HG02798 (cell line): ENCODE measurements around the gene ZNF839.
"Not testable (repeated sequence)": the region's sequence is repeated elsewhere in the genome, so short reads cannot be mapped to it uniquely, and the experiment has no call there.

Experiments
- ATAC-seq: cut with Tn5 transposase; IDR thresholded peaks from one replicate; pipeline ENCODE4 v1.9.1; 2021; ENCODE audit warnings: mild to moderate bottlenecking; ENCODE audit not compliant: unreplicated experiment, poor library complexity

ZNF839 gene

DNA sequence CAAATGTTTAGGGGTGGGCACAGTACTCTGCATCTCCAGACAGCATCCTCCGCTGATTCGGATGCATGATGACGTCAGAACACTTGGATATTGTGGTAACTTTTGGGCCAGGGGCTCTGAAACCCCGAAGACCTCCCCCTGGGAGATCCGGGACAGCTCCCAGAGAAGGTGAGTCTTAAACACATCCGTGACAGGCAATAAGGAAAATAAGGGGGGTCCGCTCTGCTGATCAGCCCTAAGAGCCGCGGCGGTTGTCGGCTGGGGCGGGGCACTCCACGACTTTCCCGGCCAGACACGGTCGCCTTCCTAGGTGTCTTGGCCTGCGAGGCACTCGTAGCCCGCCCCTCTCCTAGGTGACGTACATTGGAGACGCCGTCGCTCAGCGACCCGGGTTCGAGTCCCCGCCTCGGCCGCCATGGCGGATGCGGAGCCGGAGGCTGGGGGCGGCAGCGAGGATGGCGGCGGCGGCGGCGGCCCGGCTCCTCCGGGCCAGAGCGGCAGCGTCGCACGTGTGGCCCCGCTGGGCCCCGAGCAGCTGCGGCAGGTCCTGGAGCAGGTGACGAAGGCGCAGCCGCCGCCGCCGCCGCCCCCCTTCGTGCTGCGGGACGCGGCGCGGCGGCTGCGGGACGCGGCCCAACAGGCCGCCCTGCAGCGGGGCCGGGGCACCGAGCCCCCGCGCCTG is at the start of gene ZNF839:
Gene ZNF839 (plus strand): TSS at position 396 of the 682 bp plus-strand sequence. CDS start 20 bp downstream, at position 416.
- peak; percentile 62 for ATAC-seq

GRCh38 chr14:102272392-102272791 is 47.2 kb upstream of the ZNF839 start:
- ATAC-seq: no peak

GRCh38 chr14:102275866-102276265 is 43.7 kb upstream of the ZNF839 start:
- no peak for ATAC-seq

DNA sequence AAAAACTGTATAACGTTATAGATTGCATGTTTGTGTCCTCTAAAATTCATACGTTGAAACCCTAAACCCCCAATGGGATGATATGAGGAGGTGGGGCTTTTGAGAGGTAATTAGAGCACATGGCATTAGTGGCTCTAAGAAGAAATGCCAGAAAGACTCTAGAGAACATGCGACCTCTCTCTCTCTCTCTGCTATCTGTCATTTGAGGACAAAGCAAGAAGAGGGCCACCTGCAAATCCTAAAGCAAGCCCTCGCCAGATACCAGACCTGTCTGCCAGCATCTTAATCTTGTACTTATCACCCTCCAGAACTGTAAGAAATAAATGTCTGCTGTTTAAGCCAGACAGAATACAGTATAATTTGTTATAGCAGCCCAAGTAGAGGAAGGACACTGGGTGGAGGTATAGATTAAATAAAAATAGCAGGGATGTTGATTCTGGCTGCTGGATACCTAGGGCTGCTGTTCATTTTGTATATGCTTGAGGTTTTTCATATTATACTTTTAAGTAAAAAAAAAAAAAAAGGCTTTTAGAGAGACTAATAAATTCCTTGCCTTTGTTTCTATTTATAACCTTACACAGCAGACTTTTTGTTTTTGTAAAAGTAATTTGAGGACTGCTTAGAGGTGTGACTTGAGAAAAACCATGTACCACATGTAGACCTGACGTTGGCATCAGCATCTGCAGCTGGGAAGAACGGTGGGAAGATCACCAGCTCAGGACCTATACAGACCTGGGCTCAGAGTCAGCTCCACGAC is 41.5 kb upstream of the ZNF839 start:
- ATAC-seq: no peak

GRCh38 chr14:102278631-102278935 is 41.0 kb upstream of the ZNF839 start:
- ATAC-seq: no peak

DNA sequence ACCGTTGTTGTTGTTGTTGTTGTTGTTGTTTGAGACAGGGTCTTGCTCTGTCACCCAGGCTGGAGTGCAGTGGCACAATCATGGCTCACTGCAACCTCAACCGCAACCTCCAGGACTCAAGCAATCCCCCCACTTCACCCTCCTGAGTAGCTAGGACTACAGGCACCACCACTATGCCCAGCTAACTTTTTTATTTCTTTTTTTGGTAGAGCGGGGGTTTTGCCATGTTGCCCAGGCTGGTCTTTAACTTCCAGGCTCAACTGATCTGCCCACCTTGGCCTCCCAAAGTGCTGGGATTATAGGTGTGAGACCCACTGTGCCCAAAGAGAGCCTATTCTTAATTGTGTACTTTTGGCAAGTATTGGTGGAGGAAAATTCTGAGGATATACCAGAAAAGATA is 40.3 kb upstream of the ZNF839 start:
- ATAC-seq: no peak

DNA sequence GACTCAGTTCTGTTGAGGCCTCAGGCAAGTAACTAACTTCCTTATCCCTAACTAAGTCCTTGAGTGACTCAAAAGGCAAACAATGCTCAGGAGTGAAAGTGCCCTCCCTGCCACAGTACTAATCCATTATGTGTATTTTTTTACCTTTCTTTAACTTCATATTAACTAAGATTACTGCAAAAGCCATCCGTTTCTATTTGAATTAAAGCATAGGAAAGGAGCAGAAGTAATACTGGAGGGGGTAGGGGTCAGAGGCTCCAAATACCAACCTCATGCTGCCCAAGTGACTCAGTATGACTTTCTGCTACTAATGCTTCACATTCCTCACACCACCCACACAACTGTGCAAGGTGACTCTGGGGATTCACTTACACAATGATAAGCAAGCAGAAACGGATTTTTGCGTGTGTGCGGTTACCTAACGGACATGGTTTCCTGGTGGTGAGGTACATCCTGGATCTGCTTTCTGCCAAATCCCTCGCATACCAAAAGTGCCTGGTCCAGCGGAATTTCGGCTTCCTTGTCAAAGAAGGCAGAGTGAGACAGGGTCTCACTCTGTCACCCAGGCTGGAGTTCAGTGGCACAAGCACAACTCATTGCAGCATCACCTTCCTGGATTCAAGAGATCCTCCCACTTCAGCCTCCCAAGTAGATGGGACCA is 39.7 kb upstream of the ZNF839 start:
- no peak for ATAC-seq

DNA sequence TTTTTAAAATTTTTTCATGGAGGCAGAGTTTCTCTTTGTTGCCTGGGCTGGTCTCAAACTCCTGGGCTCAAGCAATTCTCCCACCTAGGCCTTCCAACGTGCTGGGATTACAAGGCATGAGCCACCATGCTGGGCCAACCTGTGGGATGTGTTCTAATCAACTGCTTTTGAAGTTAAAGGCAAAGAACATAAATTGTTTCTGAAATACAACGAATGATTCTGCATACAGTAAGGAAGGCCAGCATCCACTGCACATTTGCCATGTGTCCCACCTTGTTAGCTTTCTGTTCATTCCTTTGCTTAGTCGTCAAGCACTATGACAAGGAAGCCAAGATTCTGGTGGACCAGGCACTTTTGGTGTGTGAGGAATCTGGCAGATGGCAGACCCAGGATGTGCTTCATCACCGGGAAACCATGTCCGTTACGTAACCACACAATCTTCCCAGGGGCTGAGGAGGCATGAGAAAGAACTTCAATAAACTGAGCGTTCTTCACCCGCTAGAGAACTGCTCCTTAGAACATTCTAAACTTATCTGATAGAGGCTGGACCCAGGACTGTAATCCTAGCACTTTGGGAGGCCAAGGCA is 39.1 kb upstream of the ZNF839 start:
- no peak for ATAC-seq

GRCh38 chr14:102282751-102283465 is 36.6 kb upstream of the ZNF839 start:
- no peak for ATAC-seq

DNA sequence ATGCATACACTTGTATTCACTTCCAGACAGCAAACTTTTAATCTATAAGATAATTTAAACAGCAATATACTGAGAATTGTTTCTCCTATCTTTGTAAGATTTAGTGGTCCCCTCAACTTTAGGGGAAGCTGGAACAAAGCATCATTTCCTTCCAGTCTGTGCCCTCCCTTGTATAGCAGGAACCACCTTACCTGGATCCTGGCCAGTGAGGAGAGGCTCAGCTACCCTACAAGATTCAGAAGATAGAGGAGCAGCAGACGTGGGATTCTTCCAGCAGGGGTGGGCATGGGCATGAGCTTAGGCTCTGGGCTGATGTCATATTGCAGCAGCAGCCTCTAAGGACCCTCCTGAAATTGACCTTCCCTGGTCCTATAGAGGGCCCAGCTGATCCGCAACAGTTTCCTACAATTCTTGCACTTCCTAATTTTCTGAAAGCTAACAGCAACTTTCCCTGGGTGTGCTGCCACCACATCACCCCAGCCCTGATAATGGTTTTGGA is 35.9 kb upstream of the ZNF839 start:
- ATAC-seq: no peak

DNA sequence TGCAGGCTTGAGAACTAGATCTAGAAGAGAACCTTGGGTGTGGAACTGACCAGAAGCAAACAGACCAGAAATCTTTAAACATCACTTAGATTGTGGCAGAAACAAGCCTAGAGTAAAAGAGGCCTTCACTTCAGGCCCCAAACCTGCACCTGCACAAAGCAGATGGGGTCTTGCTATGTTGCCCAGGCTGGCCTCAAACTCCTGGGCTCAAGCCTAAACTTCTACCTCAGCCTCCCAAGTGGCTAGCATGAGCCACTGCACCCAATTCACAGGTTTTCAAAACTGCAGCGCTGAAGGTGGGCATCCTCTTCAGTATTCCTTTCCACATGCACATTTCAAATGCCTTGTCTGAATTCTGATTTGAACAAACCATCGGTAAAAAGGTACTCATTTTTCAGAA is 34.4 kb upstream of the ZNF839 start:
- no peak for ATAC-seq

DNA sequence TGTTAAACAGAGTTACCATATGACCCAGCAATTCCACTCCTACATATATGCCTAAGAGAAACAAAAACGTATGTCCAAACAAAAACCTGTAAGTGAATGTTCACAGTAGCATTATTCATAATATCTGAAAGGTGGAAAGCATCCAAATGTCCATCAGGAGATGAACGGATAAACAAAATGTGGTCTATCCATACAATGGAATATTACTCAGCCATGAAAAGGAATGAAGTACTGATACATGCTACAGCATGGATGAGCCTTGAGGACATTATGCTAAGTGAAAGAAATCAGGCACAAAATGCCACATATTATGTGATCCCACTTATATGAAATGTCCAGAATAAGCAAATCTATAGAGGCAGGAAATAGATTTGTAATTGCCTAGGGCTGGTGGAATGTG is 31.4 kb upstream of the ZNF839 start:
- ATAC-seq: no peak

- ATAC-seq: no peak
Measured at GRCh38 chr14:102292441-102292840, 27.1 kb upstream of the ZNF839 start.

DNA sequence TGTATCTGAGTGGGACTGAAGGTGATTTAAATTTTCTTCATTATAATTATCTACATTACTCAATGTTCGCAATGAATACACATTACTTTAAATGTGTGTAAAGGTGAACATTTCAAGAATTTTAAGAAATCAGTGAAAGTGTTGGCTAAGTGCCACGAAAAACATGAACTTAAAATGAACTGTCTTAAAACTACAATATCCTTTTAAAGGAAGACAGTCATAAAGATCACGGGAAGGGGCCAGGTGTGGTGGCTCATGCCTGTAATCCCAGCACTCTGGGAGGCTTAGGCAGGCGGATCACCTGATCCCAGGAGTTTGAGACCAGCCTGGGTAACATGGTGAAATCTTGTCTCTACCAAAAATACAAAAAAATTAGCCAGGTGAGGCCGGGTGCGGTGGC is 25.8 kb upstream of the ZNF839 start:
- no peak for ATAC-seq

DNA sequence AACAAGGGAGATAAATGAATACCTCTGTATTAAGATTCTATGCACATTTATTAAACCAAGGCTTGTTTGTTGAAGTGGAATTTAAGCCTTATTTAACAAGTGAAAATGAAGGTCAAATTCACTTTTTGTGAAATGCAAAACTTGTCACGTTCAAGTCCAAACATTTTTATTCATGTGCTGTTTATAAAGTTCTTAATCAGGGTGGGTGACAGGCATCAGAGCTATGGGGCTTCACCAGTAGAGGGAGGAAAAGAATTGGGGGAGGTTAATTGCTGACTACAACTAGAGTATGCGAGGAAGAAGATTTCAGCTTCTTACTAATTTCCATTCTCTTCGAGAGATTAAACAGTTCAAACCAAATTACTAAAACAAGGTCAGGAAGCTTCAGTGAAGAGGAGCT is 24.3 kb upstream of the ZNF839 start:
- ATAC-seq: no peak

DNA sequence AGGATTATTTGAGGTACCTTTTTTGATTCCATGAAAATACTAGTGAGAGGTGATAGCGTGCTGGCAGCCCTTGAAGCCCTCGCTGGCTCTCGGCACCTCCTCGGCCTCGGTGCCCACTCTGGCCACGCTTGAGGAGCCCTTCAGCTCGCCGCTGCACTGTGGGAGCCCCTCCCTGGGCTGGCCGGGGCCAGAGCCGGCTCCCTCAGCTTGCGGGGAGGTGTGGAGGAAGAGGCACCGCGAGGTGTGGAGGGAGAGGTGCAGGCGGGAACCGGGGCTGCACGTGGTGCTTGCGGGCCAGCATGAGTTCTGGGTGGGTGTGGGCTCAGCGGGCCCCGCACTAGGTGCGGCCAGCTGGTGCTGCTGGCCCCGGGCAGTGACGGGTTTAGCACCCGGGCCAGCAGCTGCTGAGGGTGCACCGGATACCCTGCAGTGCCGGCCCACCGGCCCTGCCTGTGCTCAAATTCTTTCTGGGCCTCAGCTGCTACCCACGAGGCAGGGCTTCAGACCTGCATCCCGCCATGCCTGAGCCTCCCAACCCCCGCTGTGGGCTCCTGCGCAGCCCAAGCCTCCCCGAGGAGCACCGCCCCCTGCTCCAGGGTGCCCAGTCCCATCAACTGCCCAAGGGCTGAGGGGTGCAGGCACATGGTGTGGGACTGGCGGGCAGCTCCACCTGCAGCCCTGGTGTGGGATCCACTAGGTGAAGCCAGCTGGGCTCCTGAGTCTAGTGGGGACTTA is 21.9 kb upstream of the ZNF839 start:
- ATAC-seq: no peak

GRCh38 chr14:102298303-102299070 is 21.1 kb upstream of the ZNF839 start:
- ATAC-seq: not testable (repeated sequence)

GRCh38 chr14:102303664-102304063 is 15.9 kb upstream of the ZNF839 start:
- ATAC-seq: no peak
